ENCODE results near the gene EIF2AK3.

EIF2AK3 gene

GRCh38 chr2:88602022-88602421 is 25.2 kb downstream of the EIF2AK3 start:
- no peak for DNase-seq (ENCODE audit: low read depth)
- H3K4me3 ChIP-seq (ENCODE audit: low read depth, low read length) = no peak overlapping the region
- TF ChIP-seq CTCF (IDR thresholded peaks at IDR 0.05; ENCODE audit: low read depth, low read length, missing control alignments) = no peak

GRCh38 chr2:88601286-88601685 is 26.0 kb downstream of the EIF2AK3 start:
- no peak for TF ChIP-seq CTCF (IDR thresholded peaks at IDR 0.05; ENCODE audit: low read depth, low read length, missing control alignments)
- no peak overlapping the region for H3K4me3 ChIP-seq (ENCODE audit: low read depth, low read length)
- no peak for DNase-seq (ENCODE audit: low read depth)

GRCh38 chr2:88600038-88600465 is 27.2 kb downstream of the EIF2AK3 start:
- peak; percentile 95 for DNase-seq (ENCODE audit: low read depth)
- H3K4me3 ChIP-seq (ENCODE audit: low read depth, low read length) = no peak overlapping the region
- TF ChIP-seq CTCF (IDR thresholded peaks at IDR 0.05; ENCODE audit: low read depth, low read length, missing control alignments) = no peak

GRCh38 chr2:88599527-88599926 is 27.7 kb downstream of the EIF2AK3 start:
- H3K4me3 ChIP-seq (ENCODE audit: low read depth, low read length) = no peak overlapping the region
- no peak for DNase-seq (ENCODE audit: low read depth)
- TF ChIP-seq CTCF (IDR thresholded peaks at IDR 0.05; ENCODE audit: low read depth, low read length, missing control alignments) = no peak

- no peak for TF ChIP-seq CTCF (IDR thresholded peaks at IDR 0.05; ENCODE audit: low read depth, low read length, missing control alignments)
- DNase-seq (ENCODE audit: low read depth) = no peak
- H3K4me3 ChIP-seq (ENCODE audit: low read depth, low read length) = no peak overlapping the region
These were observed 30.1 kb downstream of the EIF2AK3 start for GRCh38 chr2:88597168-88597567.

- no peak overlapping the region for H3K4me3 ChIP-seq (ENCODE audit: low read depth, low read length)
- no peak for TF ChIP-seq CTCF (IDR thresholded peaks at IDR 0.05; ENCODE audit: low read depth, low read length, missing control alignments)
- no peak for DNase-seq (ENCODE audit: low read depth)
These were observed 31.0 kb downstream of the EIF2AK3 start for GRCh38 chr2:88596141-88596830.

GRCh38 chr2:88591698-88592097 is 35.6 kb downstream of the EIF2AK3 start:
- DNase-seq (ENCODE audit: low read depth) = no peak
- TF ChIP-seq CTCF (IDR thresholded peaks at IDR 0.05; ENCODE audit: low read depth, low read length, missing control alignments) = no peak
- H3K4me3 ChIP-seq (ENCODE audit: low read depth, low read length) = no peak overlapping the region

Measured in GM12864 (cell line).